22Rv1 (cell line): ENCODE results near the gene GCC1.

Experiments used
- ZFX ChIP-seq: fragments of 450-650 bp; IDR thresholded peaks from 2 replicates; pipeline ENCODE4 v1.6.1; 2017; ENCODE audit warnings: antibody characterized with exemption, borderline replicate concordance
- TF ChIP-seq, protein P1 (sequence below): fragments of 450-650 bp; IDR thresholded peaks from 2 replicates; pipeline ENCODE4 v1.5.1; 2017; ENCODE audit warnings: mild to moderate bottlenecking

DNA sequence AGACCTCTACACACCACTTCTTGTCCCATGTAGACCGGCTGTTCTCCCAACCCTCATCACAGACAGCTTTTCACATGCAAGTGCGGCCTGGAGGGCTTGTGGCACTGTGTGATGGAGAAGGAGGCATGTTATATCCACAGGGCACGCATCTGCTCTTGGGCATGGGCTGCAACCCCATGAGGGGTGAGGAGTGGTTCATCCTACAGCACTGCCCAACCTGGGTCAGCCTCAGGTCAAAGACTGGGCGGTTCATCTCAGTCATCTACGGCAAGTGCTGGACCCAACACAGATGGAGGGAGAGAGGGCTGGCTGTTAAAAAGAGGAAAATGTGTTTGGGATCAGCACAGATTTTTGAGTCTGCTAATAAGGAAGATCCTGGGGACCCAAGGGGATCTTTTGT, 10.3 kb upstream of the GCC1 start:
- TF ChIP-seq, protein P1, sequence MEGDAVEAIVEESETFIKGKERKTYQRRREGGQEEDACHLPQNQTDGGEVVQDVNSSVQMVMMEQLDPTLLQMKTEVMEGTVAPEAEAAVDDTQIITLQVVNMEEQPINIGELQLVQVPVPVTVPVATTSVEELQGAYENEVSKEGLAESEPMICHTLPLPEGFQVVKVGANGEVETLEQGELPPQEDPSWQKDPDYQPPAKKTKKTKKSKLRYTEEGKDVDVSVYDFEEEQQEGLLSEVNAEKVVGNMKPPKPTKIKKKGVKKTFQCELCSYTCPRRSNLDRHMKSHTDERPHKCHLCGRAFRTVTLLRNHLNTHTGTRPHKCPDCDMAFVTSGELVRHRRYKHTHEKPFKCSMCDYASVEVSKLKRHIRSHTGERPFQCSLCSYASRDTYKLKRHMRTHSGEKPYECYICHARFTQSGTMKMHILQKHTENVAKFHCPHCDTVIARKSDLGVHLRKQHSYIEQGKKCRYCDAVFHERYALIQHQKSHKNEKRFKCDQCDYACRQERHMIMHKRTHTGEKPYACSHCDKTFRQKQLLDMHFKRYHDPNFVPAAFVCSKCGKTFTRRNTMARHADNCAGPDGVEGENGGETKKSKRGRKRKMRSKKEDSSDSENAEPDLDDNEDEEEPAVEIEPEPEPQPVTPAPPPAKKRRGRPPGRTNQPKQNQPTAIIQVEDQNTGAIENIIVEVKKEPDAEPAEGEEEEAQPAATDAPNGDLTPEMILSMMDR, result no peak
- TF ChIP-seq ZFX, result no peak
